Astrocyte (in vitro differentiated cells and primary cell): Measurements from ENCODE around the gene MRTFB. TPM values are rescaled to one million over a fixed set of nuclear protein-coding genes. Genes with fewer than 3 reads are reported as not detected.

Source experiments
- DNase-seq: peaks from one replicate; pipeline ENCODE4 v3.0.0-alpha.2; 2010; ENCODE audit warnings: low read depth
- FAIRE-seq: peaks from 2 replicates; lab custom pipeline; 2011; peaks lifted over from hg19 to GRCh38; lab: Jason Lieb, UNC
- H2AFZ ChIP-seq: 2 replicates; pipeline ENCODE4 v1.6.0; 2012; ENCODE audit warnings: low read depth, low read length, inconsistent platforms
- H3K27ac ChIP-seq: 2 replicates; pipeline ENCODE4 v1.5.1; 2011; ENCODE audit warnings: low read depth, low read length, inconsistent platforms
- H3K27me3 ChIP-seq: 2 replicates; pipeline ENCODE4 v1.6.0; 2011; ENCODE audit warnings: low read length, inconsistent platforms; ENCODE audit not compliant: insufficient read depth
- H3K36me3 ChIP-seq: 2 replicates; pipeline ENCODE4 v1.5.1; 2011; ENCODE audit warnings: low read length, inconsistent platforms; ENCODE audit not compliant: insufficient read depth
- H3K4me1 ChIP-seq: 2 replicates; pipeline ENCODE4 v1.5.1; 2011; ENCODE audit warnings: low read length, inconsistent platforms; ENCODE audit not compliant: insufficient read depth
- H3K4me2 ChIP-seq: 2 replicates; pipeline ENCODE4 v1.6.0; 2012; ENCODE audit warnings: low read length, inconsistent platforms
- H3K4me3 ChIP-seq: 2 replicates; pipeline ENCODE4 v1.5.1; 2011; ENCODE audit warnings: low read depth, mild to moderate bottlenecking, low read length, inconsistent platforms; ENCODE audit not compliant: insufficient read depth
- H3K79me2 ChIP-seq: 2 replicates; pipeline ENCODE4 v1.6.0; 2012; ENCODE audit warnings: mild to moderate bottlenecking, low read length, inconsistent platforms; ENCODE audit not compliant: insufficient read depth
- H3K9ac ChIP-seq: 2 replicates; pipeline ENCODE4 v1.6.0; 2012; ENCODE audit warnings: mild to moderate bottlenecking, low read length, inconsistent platforms
- H3K9me3 ChIP-seq: 2 replicates; pipeline ENCODE4 v1.5.1; 2012; ENCODE audit warnings: low read depth, mild to moderate bottlenecking, low read length, inconsistent platforms; ENCODE audit not compliant: insufficient read depth
- H4K20me1 ChIP-seq: 2 replicates; pipeline ENCODE4 v1.6.0; 2012; ENCODE audit warnings: low read length, inconsistent platforms; ENCODE audit not compliant: insufficient read depth
- H3K27ac Mint-ChIP-seq: one replicate; pipeline ENCODE4 v1.8.0; 2021; ENCODE audit warnings: mild to moderate bottlenecking, mixed read lengths; ENCODE audit not compliant: unreplicated experiment
- H3K27me3 Mint-ChIP-seq: one replicate; pipeline ENCODE4 v1.8.0; 2021; ENCODE audit warnings: low read depth, mixed read lengths; ENCODE audit not compliant: unreplicated experiment
- H3K36me3 Mint-ChIP-seq: one replicate; pipeline ENCODE4 v1.8.0; 2021; ENCODE audit warnings: low read depth, mixed read lengths; ENCODE audit not compliant: unreplicated experiment
- H3K4me1 Mint-ChIP-seq: one replicate; pipeline ENCODE4 v1.8.0; 2021; ENCODE audit warnings: low read depth, mixed read lengths; ENCODE audit not compliant: unreplicated experiment
- H3K4me3 Mint-ChIP-seq: one replicate; pipeline ENCODE4 v1.8.0; 2021; ENCODE audit warnings: mild to moderate bottlenecking, moderate library complexity, mixed read lengths; ENCODE audit not compliant: unreplicated experiment
- H3K9me3 Mint-ChIP-seq: one replicate; pipeline ENCODE4 v1.8.0; 2021; ENCODE audit warnings: mild to moderate bottlenecking, mixed read lengths; ENCODE audit not compliant: unreplicated experiment
- EZH2 ChIP-seq: IDR thresholded peaks from 2 replicates; pipeline ENCODE4 v1.6.1; 2012; ENCODE audit warnings: mild to moderate bottlenecking, low read length, inconsistent platforms; ENCODE audit not compliant: insufficient read depth
- total RNA-seq: library from RNA; stranded (reverse); gene quantifications from 2 replicates; pipeline ENCODE4 v1.2.1, GENCODE V29; 2021
- TF ChIP-seq, protein P1 (sequence below): IDR thresholded peaks from 2 replicates; pipeline ENCODE4 v1.5.1; 2011; ENCODE audit warnings: low read depth, mild to moderate bottlenecking, inconsistent platforms, low read length, moderate library complexity; ENCODE audit not compliant: insufficient read depth

Gene MRTFB
- total RNA-seq, 1 donor from 2014 or later, result 32.5 TPM

DNA sequence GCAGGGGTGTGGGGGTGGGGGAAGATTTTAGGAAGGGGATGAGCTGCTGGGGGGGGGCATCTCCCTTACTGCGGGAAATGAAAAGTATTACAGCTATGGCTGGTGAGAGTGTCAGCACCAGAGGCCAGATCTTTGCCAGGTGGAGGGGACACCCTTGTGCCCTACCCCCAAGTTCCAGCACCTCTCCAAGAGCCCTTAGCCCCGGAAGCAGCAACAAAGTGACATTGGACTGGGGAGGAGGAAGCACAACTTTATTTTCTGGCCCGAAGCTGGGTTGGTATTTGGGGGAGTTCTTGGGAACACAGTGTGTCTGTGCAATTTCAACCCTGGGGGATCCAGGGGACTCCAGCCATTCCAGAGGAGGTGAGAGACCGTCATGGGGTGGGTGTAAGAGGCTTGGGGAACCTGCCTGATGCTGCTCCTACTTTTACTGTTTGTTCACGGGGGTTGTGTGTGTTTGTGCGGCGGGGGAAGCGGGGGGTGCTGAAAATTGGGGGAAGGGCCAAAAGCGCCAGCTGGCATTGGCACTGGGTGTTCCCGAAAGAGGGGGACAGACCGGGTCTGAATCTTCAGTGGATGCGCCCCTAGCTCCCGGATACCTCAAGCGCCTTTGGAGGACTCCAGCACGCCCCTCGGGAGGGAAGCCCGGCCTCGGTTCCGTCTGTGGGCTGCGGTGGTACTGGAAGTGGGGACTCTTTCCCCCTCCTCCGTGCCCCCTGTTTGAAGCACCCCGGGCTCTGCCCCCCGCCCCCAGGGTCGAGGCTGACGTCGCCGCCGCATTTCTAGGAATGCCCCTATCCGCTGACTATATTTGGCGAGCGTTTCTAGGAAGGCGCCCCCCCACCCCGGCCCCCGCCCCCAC is 230.3 kb downstream of the MRTFB start:
- Histone ChIP-seq H4K20me1 (peaks cover 30% of the 10 kb centered on the region), H2AFZ (peak overlapping the region; percentile 77), H3K27ac (no peak overlapping the region), H3K9me3 (no peaks in the 10 kb centered on the region), H3K79me2 (peaks cover 33% of the 10 kb centered on the region), H3K4me3 (peak overlapping the region; percentile 58), H3K4me2 (peak overlapping the region; percentile 94), H3K9ac (peak overlapping the region; percentile 73), H3K36me3 (no peaks in the 10 kb centered on the region), H3K4me1 (peaks cover 6% of the 10 kb centered on the region), H3K27me3 (no peaks in the 10 kb centered on the region)
- Mint-ChIP-seq H3K4me1 (peaks cover 21% of the 10 kb centered on the region), H3K4me3 (peak overlapping the region; percentile 82), H3K36me3 (no peaks in the 10 kb centered on the region), H3K27me3 (peaks cover 2% of the 10 kb centered on the region), H3K27ac (peak overlapping the region; percentile 93), H3K9me3 (no peaks in the 10 kb centered on the region)
- FAIRE-seq (no peak), DNase-seq (no peak)
- TF ChIP-seq, protein P1, sequence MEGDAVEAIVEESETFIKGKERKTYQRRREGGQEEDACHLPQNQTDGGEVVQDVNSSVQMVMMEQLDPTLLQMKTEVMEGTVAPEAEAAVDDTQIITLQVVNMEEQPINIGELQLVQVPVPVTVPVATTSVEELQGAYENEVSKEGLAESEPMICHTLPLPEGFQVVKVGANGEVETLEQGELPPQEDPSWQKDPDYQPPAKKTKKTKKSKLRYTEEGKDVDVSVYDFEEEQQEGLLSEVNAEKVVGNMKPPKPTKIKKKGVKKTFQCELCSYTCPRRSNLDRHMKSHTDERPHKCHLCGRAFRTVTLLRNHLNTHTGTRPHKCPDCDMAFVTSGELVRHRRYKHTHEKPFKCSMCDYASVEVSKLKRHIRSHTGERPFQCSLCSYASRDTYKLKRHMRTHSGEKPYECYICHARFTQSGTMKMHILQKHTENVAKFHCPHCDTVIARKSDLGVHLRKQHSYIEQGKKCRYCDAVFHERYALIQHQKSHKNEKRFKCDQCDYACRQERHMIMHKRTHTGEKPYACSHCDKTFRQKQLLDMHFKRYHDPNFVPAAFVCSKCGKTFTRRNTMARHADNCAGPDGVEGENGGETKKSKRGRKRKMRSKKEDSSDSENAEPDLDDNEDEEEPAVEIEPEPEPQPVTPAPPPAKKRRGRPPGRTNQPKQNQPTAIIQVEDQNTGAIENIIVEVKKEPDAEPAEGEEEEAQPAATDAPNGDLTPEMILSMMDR, result no peak
- TF ChIP-seq EZH2, result no peak

DNA sequence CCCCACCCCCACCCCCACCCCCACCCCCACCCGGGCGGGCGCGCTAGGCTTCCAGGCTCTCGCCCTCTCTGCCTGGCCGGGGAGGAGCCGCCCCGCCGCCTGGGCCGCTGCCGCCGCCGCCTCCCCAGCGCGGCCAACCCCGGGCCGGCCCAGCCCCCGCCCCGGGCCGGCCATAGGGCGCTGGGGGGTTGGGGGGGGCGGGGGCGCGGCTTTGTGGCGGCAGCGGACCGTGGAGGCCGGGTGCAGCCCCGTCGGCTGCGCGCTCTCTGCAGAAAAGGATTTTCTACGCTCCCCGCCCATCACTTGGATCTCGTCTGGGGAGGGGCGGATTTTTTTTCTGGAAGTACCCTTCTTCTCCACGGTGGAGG is 230.9 kb downstream of the MRTFB start:
- H3K4me1 ChIP-seq, result peaks cover 6% of the 10 kb centered on the region
- Mint-ChIP-seq H3K9me3 (no peaks in the 10 kb centered on the region), H3K27me3 (peaks cover 2% of the 10 kb centered on the region), H3K27ac (no peak overlapping the region), H3K36me3 (no peaks in the 10 kb centered on the region), H3K4me3 (peak overlapping the region; percentile 80), H3K4me1 (peaks cover 27% of the 10 kb centered on the region)
- H3K4me3 ChIP-seq, result peak overlapping the region; percentile 75
- TF ChIP-seq, protein P1, result no peak
- TF ChIP-seq EZH2, result no peak
- peaks cover 36% of the 10 kb centered on the region for H4K20me1 ChIP-seq
- FAIRE-seq, result no peak
- peaks cover 39% of the 10 kb centered on the region for H3K79me2 ChIP-seq
- peak overlapping the region; percentile 71 for H2AFZ ChIP-seq
- peak overlapping the region; percentile 33 for H3K27ac ChIP-seq
- H3K36me3 ChIP-seq, result no peaks in the 10 kb centered on the region
- H3K4me2 ChIP-seq, result peak overlapping the region; percentile 90
- no peak for DNase-seq
- no peaks in the 10 kb centered on the region for H3K9me3 ChIP-seq
- H3K9ac ChIP-seq, result peak overlapping the region; percentile 78
- no peaks in the 10 kb centered on the region for H3K27me3 ChIP-seq
